HCT116 (cell line): ENCODE results near the gene COL7A1. TPM values are rescaled to one million over a fixed set of nuclear protein-coding genes. Genes with fewer than 3 reads are reported as not detected.

Experiments used
- ATAC-seq: fragments of 200-7000 bp; cut with Tn5 transposase; 2 replicates; pipeline ENCODE4 v1.9.1; 2020; ENCODE audit warnings: mild to moderate bottlenecking, moderate library complexity
- BruUV-seq: library from RNA; stranded (reverse); fragments of 400-500 nt; replicated peaks from 2 replicates; lab custom pipeline; 2021; lab: Mats Ljungman, UMichigan
- CTCF ChIA-PET: fragments of 300-600 bp; sonication (Branson Sonifier 250); formaldehyde crosslinking; loops from one replicate; lab custom pipeline; 2021; ENCODE audit warnings: antibody characterized with exemption; lab: Charles Lee
- POLR2A ChIA-PET: fragments of 300-600, 350-600 bp; sonication (Branson Sonifier 250); formaldehyde crosslinking; loops from one replicate; lab custom pipeline; 2021; ENCODE audit warnings: antibody characterized with exemption; lab: Charles Lee
- RAD21 ChIA-PET, 2 experiments: fragments of 300-600 bp; sonication (Branson Sonifier 250); formaldehyde crosslinking; loops; one replicate each; lab custom pipeline; 2023; ENCODE audit warnings: low total read pairs in 2 of 2; ENCODE audit not compliant: uncharacterized antibody in 2 of 2, unreplicated experiment in 2 of 2, low non-redundant PET in 1 of 2; lab: Charles Lee
- DNase-seq: peaks from one replicate; pipeline ENCODE4 v3.0.0-alpha.2; 2010; ENCODE audit warnings: low read depth, low spot score
- H2AFZ ChIP-seq: fragments of 200-600 bp; shearing (Covaris generic), sonication (generic); 2 replicates; pipeline ENCODE4 v1.6.1; 2017; ENCODE audit warnings: low read depth, mixed run types, mixed read lengths, antibody characterized with exemption, low read length; ENCODE audit not compliant: poor library complexity, severe bottlenecking
- H3K27ac ChIP-seq: 2 replicates; pipeline ENCODE4 v1.5.1; 2012; ENCODE audit warnings: low read depth, low read length
- H3K27me3 ChIP-seq: fragments of 200-600 bp; sonication (generic); 2 replicates; pipeline ENCODE4 v1.6.1; 2016; ENCODE audit warnings: mixed run types, low read length, mixed read lengths; ENCODE audit not compliant: insufficient read depth
- H3K36me3 ChIP-seq, 2 experiments: fragments of 200-500 bp in 1 of 2; fragments of 200-600 bp in 1 of 2; sonication (Bioruptor generic) in 1 of 2; sonication (generic) in 1 of 2; 2 replicates each; pipeline versions ENCODE4 v1.5.1 to v1.6.1; 2014 to 2016; ENCODE audit warnings: low read length in 2 of 2, inconsistent platforms in 1 of 2, mixed read lengths in 1 of 2, mixed run types in 1 of 2; ENCODE audit not compliant: insufficient read depth in 2 of 2, control insufficient read depth in 1 of 2
- H3K4me1 ChIP-seq, 2 experiments: fragments of 200-600 bp in 1 of 2; sonication (generic) in 1 of 2; 2 replicates each; pipeline versions ENCODE4 v1.5.1 to v1.6.1; 2012 to 2017; ENCODE audit warnings: low read length in 2 of 2, inconsistent platforms in 1 of 2, mild to moderate bottlenecking in 1 of 2, mixed read lengths in 1 of 2, mixed run types in 1 of 2, moderate library complexity in 1 of 2; ENCODE audit not compliant: insufficient read depth in 2 of 2, control insufficient read depth in 1 of 2
- H3K4me2 ChIP-seq: fragments of 200-600 bp; sonication (generic); 2 replicates; pipeline ENCODE4 v1.6.1; 2017; ENCODE audit warnings: mixed run types, low read length, mixed read lengths
- H3K4me3 ChIP-seq, 2 experiments: fragments of 200-600 bp in 1 of 2; sonication (generic) in 1 of 2; replicated peaks in 1 of 2; 2 replicates each; pipeline ENCODE4 v1.5.1; 2011 to 2016; ENCODE audit warnings: low read length in 2 of 2, control low read depth in 1 of 2, low read depth in 1 of 2, mild to moderate bottlenecking in 1 of 2, mixed read lengths in 1 of 2, mixed run types in 1 of 2
- H3K79me2 ChIP-seq: fragments of 200-600 bp; sonication (generic); 2 replicates; pipeline ENCODE4 v1.6.1; 2017; ENCODE audit warnings: mild to moderate bottlenecking, mixed run types, low read length, moderate library complexity, mixed read lengths; ENCODE audit not compliant: insufficient read depth
- H3K9ac ChIP-seq: fragments of 200-600 bp; sonication (generic); 2 replicates; pipeline ENCODE4 v1.6.1; 2016; ENCODE audit warnings: low read length, mixed read lengths
- H3K9me2 ChIP-seq: fragments of 200-600 bp; sonication (generic), shearing (Covaris generic); 2 replicates; pipeline ENCODE4 v1.6.1; 2017; ENCODE audit warnings: mixed run types, mild to moderate bottlenecking, moderate library complexity; ENCODE audit not compliant: insufficient read depth
- H3K9me3 ChIP-seq, 2 experiments: fragments of 200-500 bp in 1 of 2; fragments of 200-600 bp in 1 of 2; sonication (Bioruptor generic) in 1 of 2; sonication (generic) in 1 of 2; 2 replicates each; pipeline ENCODE4 v1.6.1; 2014 to 2017; ENCODE audit warnings: low read length in 2 of 2, mixed read lengths in 2 of 2, inconsistent platforms in 1 of 2, low read depth in 1 of 2, mild to moderate bottlenecking in 1 of 2, mixed run types in 1 of 2, moderate library complexity in 1 of 2; ENCODE audit not compliant: control insufficient read depth in 1 of 2, insufficient read depth in 1 of 2
- H4K20me1 ChIP-seq: fragments of 200-600 bp; sonication (generic), shearing (Covaris generic); 2 replicates; pipeline ENCODE4 v1.6.1; 2017; ENCODE audit warnings: mixed run types, mild to moderate bottlenecking, moderate library complexity; ENCODE audit not compliant: insufficient read depth
- CTCF ChIP-seq, 3 experiments: fragments of 200-600 bp in 1 of 3; sonication (generic) in 1 of 3; IDR thresholded peaks in 2 of 3; conservative IDR thresholded peaks in 1 of 3; 2 replicates each; pipeline ENCODE4 v1.5.1; 2012 to 2017; ENCODE audit warnings: low read depth in 2 of 3, low read length in 2 of 3, antibody characterized with exemption in 1 of 3, borderline replicate concordance in 1 of 3, control low read depth in 1 of 3, mild to moderate bottlenecking in 1 of 3, mixed read lengths in 1 of 3, mixed run types in 1 of 3, moderate library complexity in 1 of 3; ENCODE audit not compliant: insufficient read depth in 1 of 3
- EGR1 ChIP-seq: IDR thresholded peaks from 2 replicates; pipeline ENCODE4 v1.6.1; 2012; ENCODE audit warnings: low read depth
- JUND ChIP-seq: IDR thresholded peaks from 2 replicates; pipeline ENCODE4 v1.6.1; 2012
- REST ChIP-seq: IDR thresholded peaks from 2 replicates; pipeline ENCODE4 v1.6.1; 2012; ENCODE audit warnings: low read depth
- SIN3A ChIP-seq: IDR thresholded peaks from 2 replicates; pipeline ENCODE4 v1.6.1; 2012; ENCODE audit warnings: low read depth
- YY1 ChIP-seq: IDR thresholded peaks from 2 replicates; pipeline ENCODE4 v1.6.1; 2011; ENCODE audit warnings: low read length, low read depth, moderate library complexity, mild to moderate bottlenecking; ENCODE audit not compliant: insufficient replicate concordance; ENCODE audit errors: extremely low read depth
- ZNF274 ChIP-seq: fragments of 200-500 bp; sonication (Bioruptor generic); IDR thresholded peaks from 2 replicates; pipeline ENCODE4 v1.6.1; 2014; ENCODE audit warnings: mild to moderate bottlenecking, low read depth, low read length, inconsistent platforms
- intact Hi-C: fragments of 100-400 bp; cut with micrococcal nuclease; formaldehyde crosslinking; loops from 2 replicates; pipeline ENCODE4 v1.10.0; 2022
- total RNA-seq: library from RNA; stranded (reverse); gene quantifications from one replicate; pipeline ENCODE4 v1.2.1, GENCODE V29; 2021; ENCODE audit not compliant: unreplicated experiment

Gene COL7A1
- total RNA-seq, 1 experiment from 2014 or later, result 11.4 TPM

- ATAC-seq (no peak), DNase-seq (no peak)
- H2AFZ ChIP-seq, result no peak overlapping the region
- RAD21 ChIA-PET, result no interaction called here
- BruUV-seq, result no TSS peak
- TF ChIP-seq YY1, result no peak
- TF ChIP-seq ZNF274, result no peak
- no peak for TF ChIP-seq SIN3A
- TF ChIP-seq EGR1, result no peak
- TF ChIP-seq CTCF (IDR thresholded peaks at IDR 0.05 in 2 of 3, conservative IDR thresholded peaks at IDR 0.05 in 1 of 3; ENCODE audit: borderline replicate concordance in 1 of 3, insufficient read depth in 1 of 3, low read depth in 2 of 3, low read length in 2 of 3), result no peak
- TF ChIP-seq REST, result no peak
- TF ChIP-seq JUND, result no peak
- no peaks in the 10 kb centered on the region for H3K27me3 ChIP-seq
- H3K4me3 ChIP-seq, result no peak overlapping the region
- no peaks in the 10 kb centered on the region for H3K79me2 ChIP-seq
- H3K4me1 ChIP-seq, result peaks cover 0 to 2% of the 10 kb centered on the region in 2 experiments; a peak in 1 of 4 replicates
- no peaks in the 10 kb centered on the region for H3K9me3 ChIP-seq
- peaks cover 0 to 7% of the 10 kb centered on the region in 2 experiments; a peak in 1 of 4 replicates for H3K36me3 ChIP-seq
- no peaks in the 10 kb centered on the region for H4K20me1 ChIP-seq
- no peak overlapping the region for H3K27ac ChIP-seq
- H3K4me2 ChIP-seq, result no peak overlapping the region
- no peak overlapping the region for H3K9ac ChIP-seq
- POLR2A ChIA-PET, result no interaction called here
- intact Hi-C loops, result no loop called here
- H3K9me2 ChIP-seq, result no peaks in the 10 kb centered on the region
- CTCF ChIA-PET, result no interaction called here
Observed at GRCh38 chr3:48519277-48519643, 75.9 kb downstream of the COL7A1 start.
